ENCODE results near the gene VAV2.

DNA sequence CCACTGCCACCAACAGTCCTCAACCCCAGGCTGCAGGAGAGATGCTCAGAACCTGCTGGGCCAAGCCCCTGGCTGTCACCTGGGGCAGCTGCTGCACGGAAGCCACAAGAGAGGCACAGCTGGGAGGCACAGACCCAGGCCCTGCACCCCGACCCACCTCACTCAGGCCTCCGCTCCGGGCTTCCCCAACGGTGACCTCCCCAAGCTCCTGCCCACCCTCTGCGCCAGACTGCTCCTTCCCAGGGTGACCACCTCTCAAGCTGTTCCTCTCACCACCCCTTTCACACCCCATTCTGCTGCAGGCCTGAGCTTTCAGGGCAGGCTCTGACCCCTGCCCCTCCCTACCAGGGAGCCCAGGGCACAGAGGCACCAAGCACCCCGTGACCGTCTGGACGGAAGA, 33.0 kb downstream of the VAV2 start:
- TF ChIP-seq, protein P1, sequence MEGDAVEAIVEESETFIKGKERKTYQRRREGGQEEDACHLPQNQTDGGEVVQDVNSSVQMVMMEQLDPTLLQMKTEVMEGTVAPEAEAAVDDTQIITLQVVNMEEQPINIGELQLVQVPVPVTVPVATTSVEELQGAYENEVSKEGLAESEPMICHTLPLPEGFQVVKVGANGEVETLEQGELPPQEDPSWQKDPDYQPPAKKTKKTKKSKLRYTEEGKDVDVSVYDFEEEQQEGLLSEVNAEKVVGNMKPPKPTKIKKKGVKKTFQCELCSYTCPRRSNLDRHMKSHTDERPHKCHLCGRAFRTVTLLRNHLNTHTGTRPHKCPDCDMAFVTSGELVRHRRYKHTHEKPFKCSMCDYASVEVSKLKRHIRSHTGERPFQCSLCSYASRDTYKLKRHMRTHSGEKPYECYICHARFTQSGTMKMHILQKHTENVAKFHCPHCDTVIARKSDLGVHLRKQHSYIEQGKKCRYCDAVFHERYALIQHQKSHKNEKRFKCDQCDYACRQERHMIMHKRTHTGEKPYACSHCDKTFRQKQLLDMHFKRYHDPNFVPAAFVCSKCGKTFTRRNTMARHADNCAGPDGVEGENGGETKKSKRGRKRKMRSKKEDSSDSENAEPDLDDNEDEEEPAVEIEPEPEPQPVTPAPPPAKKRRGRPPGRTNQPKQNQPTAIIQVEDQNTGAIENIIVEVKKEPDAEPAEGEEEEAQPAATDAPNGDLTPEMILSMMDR (IDR thresholded peaks at IDR 0.05): no peak
- no peak for TF ChIP-seq EP300 (IDR thresholded peaks at IDR 0.05)

Data from tibial nerve (tissue), 4 donors.